OCI-LY1 (cell line): Measurements from ENCODE around the gene POLA2.

Experiments used
- H2AFZ ChIP-seq: fragments of 200-600 bp; sonication (generic), shearing (Covaris generic); 2 replicates; pipeline ENCODE4 v1.6.0; 2014; ENCODE audit warnings: antibody characterized with exemption, mild to moderate bottlenecking, low read length
- H3F3A ChIP-seq: fragments of 200-600 bp; sonication (generic), shearing (Covaris generic); 2 replicates; pipeline ENCODE4 v1.6.0; 2014; ENCODE audit warnings: mild to moderate bottlenecking, antibody characterized with exemption, low read length, moderate library complexity; ENCODE audit not compliant: insufficient read depth
- H3K27ac ChIP-seq: fragments of 200-600 bp; sonication (generic); 2 replicates; pipeline ENCODE4 v1.5.1; 2014; ENCODE audit warnings: low read length, mixed run types, mild to moderate bottlenecking, low read depth; ENCODE audit not compliant: poor library complexity, severe bottlenecking
- H3K27me3 ChIP-seq: fragments of 200-600 bp; sonication (generic); 2 replicates; pipeline ENCODE4 v1.6.0; 2014; ENCODE audit warnings: antibody characterized with exemption, mild to moderate bottlenecking, low read length, moderate library complexity; ENCODE audit not compliant: insufficient read depth
- H3K36me3 ChIP-seq: fragments of 200-600 bp; sonication (generic); 2 replicates; pipeline ENCODE4 v1.6.1; 2014; ENCODE audit warnings: mild to moderate bottlenecking, antibody characterized with exemption, low read length, moderate library complexity, mixed read lengths; ENCODE audit not compliant: insufficient read depth
- H3K4me1 ChIP-seq: fragments of 200-600 bp; sonication (generic); 2 replicates; pipeline ENCODE4 v1.5.1; 2014; ENCODE audit warnings: mild to moderate bottlenecking, low read length, moderate library complexity; ENCODE audit not compliant: insufficient read depth, severe bottlenecking
- H3K4me2 ChIP-seq: fragments of 200-600 bp; sonication (generic), shearing (Covaris generic); 2 replicates; pipeline ENCODE4 v1.6.1; 2014; ENCODE audit warnings: low read length
- H3K4me3 ChIP-seq: fragments of 200-600 bp; sonication (generic); 2 replicates; pipeline ENCODE4 v1.5.1; 2014; ENCODE audit warnings: low read length, low read depth, mild to moderate bottlenecking, mixed read lengths; ENCODE audit not compliant: poor library complexity, severe bottlenecking
- H3K79me2 ChIP-seq: fragments of 200-600 bp; shearing (Covaris generic); 2 replicates; pipeline ENCODE4 v1.6.1; 2016; ENCODE audit warnings: mixed run types, low read length, mixed read lengths; ENCODE audit not compliant: insufficient read depth
- H3K9ac ChIP-seq: fragments of 200-600 bp; sonication (generic), shearing (Covaris generic); 2 replicates; pipeline ENCODE4 v1.6.1; 2014; ENCODE audit warnings: mild to moderate bottlenecking, low read length, mixed read lengths
- H3K9me2 ChIP-seq: fragments of 200-600 bp; sonication (generic), shearing (Covaris generic); 2 replicates; pipeline ENCODE4 v1.6.1; 2014; ENCODE audit warnings: low read depth, mild to moderate bottlenecking, low read length, mixed read lengths
- H3K9me3 ChIP-seq: fragments of 200-600 bp; shearing (Covaris generic); 2 replicates; pipeline ENCODE4 v1.6.1; 2014; ENCODE audit warnings: low read length, mixed read lengths
- H4K20me1 ChIP-seq: fragments of 200-600 bp; sonication (generic), shearing (Covaris generic); 2 replicates; pipeline ENCODE4 v1.6.0; 2016; ENCODE audit warnings: mild to moderate bottlenecking, low read length; ENCODE audit not compliant: insufficient read depth
- CTCF ChIP-seq: fragments of 200-600 bp; sonication (generic), shearing (Covaris generic); IDR thresholded peaks from 2 replicates; pipeline ENCODE4 v1.5.1; 2017; ENCODE audit warnings: mild to moderate bottlenecking, antibody characterized with exemption, low read length, moderate library complexity, mixed read lengths
- EZH2 ChIP-seq: fragments of 200-600 bp; sonication (generic), shearing (Covaris generic); IDR thresholded peaks from 2 replicates; pipeline ENCODE4 v1.8.0; 2017; ENCODE audit warnings: borderline replicate concordance, mixed run types, mild to moderate bottlenecking, antibody characterized with exemption, low read length, moderate library complexity, mixed read lengths

Gene POLA2

DNA sequence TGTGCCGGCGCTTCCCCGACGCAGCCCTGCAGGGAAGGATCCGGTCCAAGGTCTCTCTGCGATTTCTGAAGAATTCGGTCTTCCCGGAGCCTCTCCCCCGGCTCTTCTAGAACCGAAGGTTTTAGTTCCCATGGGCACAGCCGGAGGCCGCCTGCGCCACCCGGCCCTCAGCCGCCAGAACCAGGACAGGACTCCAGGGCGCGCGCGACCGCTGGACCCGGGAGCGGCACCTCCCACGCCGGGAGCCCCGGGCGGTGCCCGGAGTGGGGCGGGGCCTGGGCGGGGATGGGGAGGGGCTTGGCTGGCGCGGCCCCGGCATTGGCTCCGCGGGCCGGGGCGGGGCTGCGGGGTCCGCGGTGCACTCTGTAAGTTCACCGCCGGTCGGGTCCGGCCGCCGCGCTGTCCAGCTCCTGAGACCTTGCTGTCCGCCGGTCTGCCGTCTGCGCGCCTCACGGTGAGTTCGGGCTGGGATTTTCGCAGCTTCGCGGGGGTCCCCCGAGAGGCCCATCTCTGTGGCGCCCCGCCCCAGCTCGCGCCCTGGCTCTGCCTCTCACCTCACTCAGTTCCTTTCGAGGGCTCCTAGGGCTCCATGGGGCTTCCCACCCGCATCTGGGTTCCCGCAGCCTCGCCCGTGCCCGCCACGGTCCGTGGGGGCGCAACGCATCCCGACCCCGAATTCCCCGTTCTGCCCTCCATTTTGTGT is 52.9 kb downstream of the POLA2 start, which contains the start of gene CDC42EP2:
TSS of gene CDC42EP2 (plus strand) at position 366 of the 703 bp plus-strand sequence. CDS start 6,033 bp downstream, outside the sequence.
- peaks cover 6% of the 10 kb centered on the region for H3K4me1 ChIP-seq

GRCh38 chr11:65315204-65315865 is 53.6 kb downstream of the POLA2 start:
- no peaks in the 10 kb centered on the region for H3K79me2 ChIP-seq
- H3K27ac ChIP-seq = no peak overlapping the region
- 0 out of 2 replicates have a peak overlapping the region, but pooled peaks have one; percentile 3 for H2AFZ ChIP-seq
- no peaks in the 10 kb centered on the region for H4K20me1 ChIP-seq
- H3F3A ChIP-seq = no peaks in the 10 kb centered on the region
- H3K9me2 ChIP-seq = no peaks in the 10 kb centered on the region
- H3K4me1 ChIP-seq = peaks cover 6% of the 10 kb centered on the region
- no peaks in the 10 kb centered on the region for H3K36me3 ChIP-seq
- H3K27me3 ChIP-seq = peaks cover 9% of the 10 kb centered on the region; the same call in 1 of the 2 replicates
- no peak for TF ChIP-seq EZH2
- peak; percentile 98 for TF ChIP-seq CTCF
- H3K9ac ChIP-seq = peak overlapping the region; percentile 54
- peak overlapping the region; percentile 70 for H3K4me3 ChIP-seq
- H3K9me3 ChIP-seq = no peaks in the 10 kb centered on the region
- H3K4me2 ChIP-seq = peak overlapping the region; percentile 89

More for the DNA sequence above, 52.9 kb downstream of the POLA2 start, which contains the start of gene CDC42EP2:
- Histone ChIP-seq H4K20me1 (no peaks in the 10 kb centered on the region), H3K9me2 (no peaks in the 10 kb centered on the region), H3K9ac (peak within 1 kb of the TSS; percentile 54), H3K79me2 (no peaks in the 10 kb centered on the region), H3K9me3 (no peaks in the 10 kb centered on the region), H2AFZ (0 out of 2 replicates have a peak within 1 kb of the TSS, but pooled peaks have one; percentile 3), H3K27ac (no peak within 1 kb of the TSS), H3K4me3 (peak within 1 kb of the TSS; percentile 70), H3K4me2 (peak within 1 kb of the TSS; percentile 89), H3K27me3 (peaks cover 9% of the 10 kb centered on the region; the same call in 1 of the 2 replicates), H3K36me3 (no peaks in the 10 kb centered on the region), H3F3A (no peaks in the 10 kb centered on the region)
- no peak for TF ChIP-seq CTCF

- Histone ChIP-seq H3F3A (no peaks in the 10 kb centered on the region), H3K9me2 (no peaks in the 10 kb centered on the region), H3K9ac (no peak overlapping the region)
Observed at GRCh38 chr11:65315866-65316226, 54.1 kb downstream of the POLA2 start.

More at GRCh38 chr11:65315866-65316226, 54.1 kb downstream of the POLA2 start:
- no peaks in the 10 kb centered on the region for H3K79me2 ChIP-seq
- peaks cover 9% of the 10 kb centered on the region; the same call in 1 of the 2 replicates for H3K27me3 ChIP-seq
- H2AFZ ChIP-seq = no peak overlapping the region
- no peaks in the 10 kb centered on the region for H3K36me3 ChIP-seq
- no peak overlapping the region for H3K27ac ChIP-seq
- no peaks in the 10 kb centered on the region for H4K20me1 ChIP-seq
- peak overlapping the region; percentile 70 for H3K4me3 ChIP-seq
- H3K4me2 ChIP-seq = peak overlapping the region; percentile 89
- H3K9me3 ChIP-seq = no peaks in the 10 kb centered on the region
- TF ChIP-seq CTCF = peak; percentile 29; the same call in 1 of the 2 replicates
- TF ChIP-seq EZH2 = no peak
- H3K4me1 ChIP-seq = peaks cover 6% of the 10 kb centered on the region
